GM23248 (cell line): ENCODE results near the gene DYSF.

Source experiments
- EZH2 ChIP-seq: fragments of 200-600 bp; sonication (generic); IDR thresholded peaks from 2 replicates; pipeline ENCODE4 v1.6.1; 2018; ENCODE audit warnings: antibody characterized with exemption, mild to moderate bottlenecking; ENCODE audit not compliant: insufficient read depth, poor library complexity, severe bottlenecking
- EZH2phosphoT487 ChIP-seq: fragments of 200-600 bp; sonication (generic); IDR thresholded peaks from 2 replicates; pipeline ENCODE4 v1.6.1; 2018; ENCODE audit warnings: antibody characterized with exemption, moderate library complexity, mild to moderate bottlenecking, low read depth; ENCODE audit not compliant: insufficient read depth

- TF ChIP-seq EZH2: no peak
- no peak for TF ChIP-seq EZH2phosphoT487
These were observed 26.6 kb upstream of the DYSF start for GRCh38 chr2:71426721-71427120.
